ENCODE data around the gene PICALM.

DNA sequence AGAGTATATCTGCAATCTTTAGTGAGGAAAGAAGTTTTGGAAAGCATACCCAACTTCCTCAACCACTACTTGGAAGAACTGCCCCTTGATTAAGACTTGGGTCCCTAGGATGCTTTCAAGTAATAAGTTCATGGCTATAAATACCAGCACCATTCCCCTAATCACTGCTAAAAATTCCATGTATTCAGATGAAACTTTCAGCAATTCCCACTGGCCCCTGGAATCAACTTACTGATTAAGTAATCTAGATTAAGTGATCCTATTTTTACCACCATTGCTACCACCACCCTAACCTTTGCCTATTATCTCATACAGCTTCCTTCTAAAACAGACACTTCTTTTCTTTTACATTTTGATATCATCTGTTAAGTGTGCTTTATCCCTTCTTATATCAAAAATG lies 10.5 kb downstream of the PICALM start:
- TF ChIP-seq POLR2AphosphoS5 (IDR thresholded peaks at IDR 0.05) = no peak
- TF ChIP-seq, protein P1, sequence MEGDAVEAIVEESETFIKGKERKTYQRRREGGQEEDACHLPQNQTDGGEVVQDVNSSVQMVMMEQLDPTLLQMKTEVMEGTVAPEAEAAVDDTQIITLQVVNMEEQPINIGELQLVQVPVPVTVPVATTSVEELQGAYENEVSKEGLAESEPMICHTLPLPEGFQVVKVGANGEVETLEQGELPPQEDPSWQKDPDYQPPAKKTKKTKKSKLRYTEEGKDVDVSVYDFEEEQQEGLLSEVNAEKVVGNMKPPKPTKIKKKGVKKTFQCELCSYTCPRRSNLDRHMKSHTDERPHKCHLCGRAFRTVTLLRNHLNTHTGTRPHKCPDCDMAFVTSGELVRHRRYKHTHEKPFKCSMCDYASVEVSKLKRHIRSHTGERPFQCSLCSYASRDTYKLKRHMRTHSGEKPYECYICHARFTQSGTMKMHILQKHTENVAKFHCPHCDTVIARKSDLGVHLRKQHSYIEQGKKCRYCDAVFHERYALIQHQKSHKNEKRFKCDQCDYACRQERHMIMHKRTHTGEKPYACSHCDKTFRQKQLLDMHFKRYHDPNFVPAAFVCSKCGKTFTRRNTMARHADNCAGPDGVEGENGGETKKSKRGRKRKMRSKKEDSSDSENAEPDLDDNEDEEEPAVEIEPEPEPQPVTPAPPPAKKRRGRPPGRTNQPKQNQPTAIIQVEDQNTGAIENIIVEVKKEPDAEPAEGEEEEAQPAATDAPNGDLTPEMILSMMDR (IDR thresholded peaks at IDR 0.05) = no peak
